Measurements from ENCODE around the gene PRR35. TPM values are rescaled to one million over a fixed set of nuclear protein-coding genes. Genes with fewer than 3 reads are reported as not detected.

The PRR35 gene
- total and polyA plus RNA-seq, 2 of the 4 experiments (the other 2 are of a cell fraction) = not detected

DNA sequence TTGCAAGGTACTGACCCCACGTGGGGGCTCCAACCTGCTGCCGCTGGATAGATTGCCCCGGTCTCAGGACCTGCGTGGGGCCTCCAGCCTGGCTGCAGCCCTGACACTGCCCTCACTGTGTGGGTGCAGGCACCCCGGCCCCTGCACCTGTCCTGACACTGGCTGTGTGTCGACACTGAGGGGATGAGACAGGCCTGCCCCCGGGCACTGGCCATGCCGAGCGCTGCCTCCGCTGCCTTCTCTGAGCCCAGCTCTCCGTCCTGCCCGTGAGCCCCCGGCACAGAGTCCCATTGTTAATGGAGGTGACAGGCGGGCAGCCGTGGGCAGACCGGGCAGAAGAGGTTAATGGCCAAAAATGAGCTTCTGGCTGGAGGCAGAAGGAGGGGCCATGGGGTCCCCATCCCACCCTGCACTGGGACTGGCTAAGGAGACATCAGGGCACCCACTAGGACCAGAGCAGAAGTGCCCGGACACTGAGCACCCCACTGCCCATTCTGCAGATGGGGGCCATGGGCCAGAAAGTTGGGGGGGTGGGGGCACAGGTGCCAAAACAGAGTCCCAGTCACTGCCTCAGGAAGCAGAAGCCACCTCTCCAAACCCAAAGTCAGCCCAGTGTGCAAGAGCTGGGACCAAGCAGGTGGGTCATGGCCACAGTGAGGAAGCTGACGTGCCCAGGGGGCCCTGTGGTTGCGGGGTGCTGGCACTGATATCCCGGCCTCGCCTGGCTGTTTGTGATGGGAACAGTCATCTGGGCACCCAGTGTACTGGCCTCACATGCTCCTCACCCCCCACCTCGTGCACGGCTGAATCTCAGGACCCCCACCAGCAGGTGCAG lies 2.5 kb upstream of the PRR35 start:
- intact Hi-C loops (cut with micrococcal nuclease) (no loop called here), in situ Hi-C loops (cut with MboI; ENCODE audit: low sequenced_read_pairs) (no loop called here), dilution Hi-C loops (cut with HindIII; ENCODE audit: low sequenced_read_pairs, unreplicated experiment) (no loop called here)
- Histone ChIP-seq H3K9me3 (ENCODE audit: control insufficient read depth, insufficient read depth, low read length) (no peaks in the 10 kb centered on the region), H2BK20ac (ENCODE audit: low read depth, low read length) (no peak overlapping the region), H3K9ac (ENCODE audit: low read depth, low read length) (no peak overlapping the region), H4K91ac (ENCODE audit: insufficient read depth, low read depth, low read length) (no peak overlapping the region), H4K20me1 (ENCODE audit: insufficient read depth, low read length) (peaks cover 9% of the 10 kb centered on the region; the same call in 1 of the 2 replicates), H3K36me3 (ENCODE audit: control insufficient read depth, insufficient read depth, low read length) (peaks cover 3% of the 10 kb centered on the region; the same call in 1 of the 2 replicates), H4K5ac (ENCODE audit: low read depth, low read length) (no peak overlapping the region), H2BK120ac (ENCODE audit: low read depth, low read length) (no peak overlapping the region), H3K9me1 (ENCODE audit: insufficient read depth, low read length) (no peaks in the 10 kb centered on the region; the same call in 1 of the 2 replicates), H3K4me1 (ENCODE audit: control insufficient read depth, insufficient read depth, low read length) (0 out of 2 replicates have a peak, but pooled peaks cover 3% of the 10 kb centered on the region), H4K8ac (ENCODE audit: low read depth in 2 of 2, low read length in 2 of 2) (no peak overlapping the region), H3K4me2 (ENCODE audit: low read depth, low read length) (no peak overlapping the region), H3K79me1 (ENCODE audit: low read depth in 1 of 2, low read length in 2 of 2) (no peaks in the 10 kb centered on the region; a peak in 1 of 4 replicates), H3K4me3 (ENCODE audit: insufficient read depth, low read depth, low read length) (no peak overlapping the region), H3K56ac (ENCODE audit: extremely low read depth, insufficient read depth, low read length) (no peak overlapping the region), H3K14ac (replicated peaks; ENCODE audit: low read depth, low read length) (no peak overlapping the region), H2AK5ac (ENCODE audit: low read depth, low read length) (no peak overlapping the region), H3K18ac (ENCODE audit: low read depth, low read length) (no peak overlapping the region), H3K27me3 (ENCODE audit: control insufficient read depth, insufficient read depth, low read length) (peaks cover 47% of the 10 kb centered on the region), H2BK5ac (ENCODE audit: low read depth, low read length, poor library complexity, severe bottlenecking) (no peak overlapping the region), H3K4ac (ENCODE audit: low read depth, low read length) (no peak overlapping the region), H2AFZ (replicated peaks; ENCODE audit: low read length, poor library complexity) (peak overlapping the region; percentile 7), H2AK9ac (replicated peaks; ENCODE audit: low read depth, low read length, poor library complexity) (peak overlapping the region; percentile 65), H3K23ac (ENCODE audit: low read depth, low read length) (no peak overlapping the region), H3K27ac (ENCODE audit: insufficient read depth, low read length) (no peak overlapping the region), H2BK15ac (ENCODE audit: low read depth, low read length) (no peak overlapping the region)
- 82% methylated on average over 13 of the region's 23 CpGs; no CpG with 5 or more reads in 1 of the 2 experiments for WGBS, 2 experiments (ENCODE audit: extremely low coverage in 2 of 2, insufficient read length in 1 of 2)
- no TSS peak for BruUV-seq (replicated peaks)
- ChIA-PET CTCF (no interaction called here), POLR2A (ENCODE audit: unreplicated experiment) (no interaction called here)
- DNase-seq (no peak), ATAC-seq (ENCODE audit: low read depth) (no peak)
- TF ChIP-seq NFE2L2 (IDR thresholded peaks at IDR 0.05; ENCODE audit: low read depth, low read length) (no peak), BHLHE40 (IDR thresholded peaks at IDR 0.05; ENCODE audit: low read depth, low read length) (no peak), MAFK (IDR thresholded peaks at IDR 0.05; ENCODE audit: low read depth, low read length) (no peak), MXI1 (IDR thresholded peaks at IDR 0.05; ENCODE audit: borderline replicate concordance, low read depth, low read length) (no peak), MAZ (IDR thresholded peaks at IDR 0.05; ENCODE audit: borderline replicate concordance, low read depth, low read length) (no peak), CEBPB (IDR thresholded peaks at IDR 0.05; ENCODE audit: low read depth, low read length) (no peak), CHD1 (IDR thresholded peaks at IDR 0.05; ENCODE audit: low read depth, low read length) (no peak), FOS (IDR thresholded peaks at IDR 0.05; ENCODE audit: low read depth, low read length) (no peak), RFX5 (IDR thresholded peaks at IDR 0.05; ENCODE audit: low read depth, low read length) (no peak), SMC3 (IDR thresholded peaks at IDR 0.05; ENCODE audit: low read depth, low read length) (no peak), RCOR1 (IDR thresholded peaks at IDR 0.05; ENCODE audit: insufficient replicate concordance, low read length) (no peak), POLR2A (IDR thresholded peaks at IDR 0.05; ENCODE audit: low read depth, low read length) (no peak)
- TF ChIP-seq, protein P1, sequence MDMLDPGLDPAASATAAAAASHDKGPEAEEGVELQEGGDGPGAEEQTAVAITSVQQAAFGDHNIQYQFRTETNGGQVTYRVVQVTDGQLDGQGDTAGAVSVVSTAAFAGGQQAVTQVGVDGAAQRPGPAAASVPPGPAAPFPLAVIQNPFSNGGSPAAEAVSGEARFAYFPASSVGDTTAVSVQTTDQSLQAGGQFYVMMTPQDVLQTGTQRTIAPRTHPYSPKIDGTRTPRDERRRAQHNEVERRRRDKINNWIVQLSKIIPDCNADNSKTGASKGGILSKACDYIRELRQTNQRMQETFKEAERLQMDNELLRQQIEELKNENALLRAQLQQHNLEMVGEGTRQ (IDR thresholded peaks at IDR 0.05; ENCODE audit: low read depth, low read length) = no peak
- TF ChIP-seq, protein P2, sequence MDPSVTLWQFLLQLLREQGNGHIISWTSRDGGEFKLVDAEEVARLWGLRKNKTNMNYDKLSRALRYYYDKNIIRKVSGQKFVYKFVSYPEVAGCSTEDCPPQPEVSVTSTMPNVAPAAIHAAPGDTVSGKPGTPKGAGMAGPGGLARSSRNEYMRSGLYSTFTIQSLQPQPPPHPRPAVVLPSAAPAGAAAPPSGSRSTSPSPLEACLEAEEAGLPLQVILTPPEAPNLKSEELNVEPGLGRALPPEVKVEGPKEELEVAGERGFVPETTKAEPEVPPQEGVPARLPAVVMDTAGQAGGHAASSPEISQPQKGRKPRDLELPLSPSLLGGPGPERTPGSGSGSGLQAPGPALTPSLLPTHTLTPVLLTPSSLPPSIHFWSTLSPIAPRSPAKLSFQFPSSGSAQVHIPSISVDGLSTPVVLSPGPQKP (IDR thresholded peaks at IDR 0.05; ENCODE audit: borderline replicate concordance, low read depth, low read length) = no peak
- TF ChIP-seq, protein P3, sequence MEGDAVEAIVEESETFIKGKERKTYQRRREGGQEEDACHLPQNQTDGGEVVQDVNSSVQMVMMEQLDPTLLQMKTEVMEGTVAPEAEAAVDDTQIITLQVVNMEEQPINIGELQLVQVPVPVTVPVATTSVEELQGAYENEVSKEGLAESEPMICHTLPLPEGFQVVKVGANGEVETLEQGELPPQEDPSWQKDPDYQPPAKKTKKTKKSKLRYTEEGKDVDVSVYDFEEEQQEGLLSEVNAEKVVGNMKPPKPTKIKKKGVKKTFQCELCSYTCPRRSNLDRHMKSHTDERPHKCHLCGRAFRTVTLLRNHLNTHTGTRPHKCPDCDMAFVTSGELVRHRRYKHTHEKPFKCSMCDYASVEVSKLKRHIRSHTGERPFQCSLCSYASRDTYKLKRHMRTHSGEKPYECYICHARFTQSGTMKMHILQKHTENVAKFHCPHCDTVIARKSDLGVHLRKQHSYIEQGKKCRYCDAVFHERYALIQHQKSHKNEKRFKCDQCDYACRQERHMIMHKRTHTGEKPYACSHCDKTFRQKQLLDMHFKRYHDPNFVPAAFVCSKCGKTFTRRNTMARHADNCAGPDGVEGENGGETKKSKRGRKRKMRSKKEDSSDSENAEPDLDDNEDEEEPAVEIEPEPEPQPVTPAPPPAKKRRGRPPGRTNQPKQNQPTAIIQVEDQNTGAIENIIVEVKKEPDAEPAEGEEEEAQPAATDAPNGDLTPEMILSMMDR (conservative IDR thresholded peaks at IDR 0.05; ENCODE audit: low read depth, low read length) = no peak
